Astrocyte (in vitro differentiated cells and primary cell): ENCODE data around the gene CREB3L1. TPM values are rescaled to one million over a fixed set of nuclear protein-coding genes. Genes with fewer than 3 reads are reported as not detected.

ENCODE experiments used
- DNase-seq: peaks from one replicate; pipeline ENCODE4 v3.0.0-alpha.2; 2010; ENCODE audit warnings: low read depth
- FAIRE-seq: peaks from 2 replicates; lab custom pipeline; 2011; peaks lifted over from hg19 to GRCh38; lab: Jason Lieb, UNC
- H2AFZ ChIP-seq: 2 replicates; pipeline ENCODE4 v1.6.0; 2012; ENCODE audit warnings: low read depth, low read length, inconsistent platforms
- H3K27ac ChIP-seq: 2 replicates; pipeline ENCODE4 v1.5.1; 2011; ENCODE audit warnings: low read depth, low read length, inconsistent platforms
- H3K27me3 ChIP-seq: 2 replicates; pipeline ENCODE4 v1.6.0; 2011; ENCODE audit warnings: low read length, inconsistent platforms; ENCODE audit not compliant: insufficient read depth
- H3K36me3 ChIP-seq: 2 replicates; pipeline ENCODE4 v1.5.1; 2011; ENCODE audit warnings: low read length, inconsistent platforms; ENCODE audit not compliant: insufficient read depth
- H3K4me1 ChIP-seq: 2 replicates; pipeline ENCODE4 v1.5.1; 2011; ENCODE audit warnings: low read length, inconsistent platforms; ENCODE audit not compliant: insufficient read depth
- H3K4me2 ChIP-seq: 2 replicates; pipeline ENCODE4 v1.6.0; 2012; ENCODE audit warnings: low read length, inconsistent platforms
- H3K4me3 ChIP-seq: 2 replicates; pipeline ENCODE4 v1.5.1; 2011; ENCODE audit warnings: low read depth, mild to moderate bottlenecking, low read length, inconsistent platforms; ENCODE audit not compliant: insufficient read depth
- H3K79me2 ChIP-seq: 2 replicates; pipeline ENCODE4 v1.6.0; 2012; ENCODE audit warnings: mild to moderate bottlenecking, low read length, inconsistent platforms; ENCODE audit not compliant: insufficient read depth
- H3K9ac ChIP-seq: 2 replicates; pipeline ENCODE4 v1.6.0; 2012; ENCODE audit warnings: mild to moderate bottlenecking, low read length, inconsistent platforms
- H3K9me3 ChIP-seq: 2 replicates; pipeline ENCODE4 v1.5.1; 2012; ENCODE audit warnings: low read depth, mild to moderate bottlenecking, low read length, inconsistent platforms; ENCODE audit not compliant: insufficient read depth
- H4K20me1 ChIP-seq: 2 replicates; pipeline ENCODE4 v1.6.0; 2012; ENCODE audit warnings: low read length, inconsistent platforms; ENCODE audit not compliant: insufficient read depth
- H3K27ac Mint-ChIP-seq: one replicate; pipeline ENCODE4 v1.8.0; 2021; ENCODE audit warnings: mild to moderate bottlenecking, mixed read lengths; ENCODE audit not compliant: unreplicated experiment
- H3K27me3 Mint-ChIP-seq: one replicate; pipeline ENCODE4 v1.8.0; 2021; ENCODE audit warnings: low read depth, mixed read lengths; ENCODE audit not compliant: unreplicated experiment
- H3K36me3 Mint-ChIP-seq: one replicate; pipeline ENCODE4 v1.8.0; 2021; ENCODE audit warnings: low read depth, mixed read lengths; ENCODE audit not compliant: unreplicated experiment
- H3K4me1 Mint-ChIP-seq: one replicate; pipeline ENCODE4 v1.8.0; 2021; ENCODE audit warnings: low read depth, mixed read lengths; ENCODE audit not compliant: unreplicated experiment
- H3K4me3 Mint-ChIP-seq: one replicate; pipeline ENCODE4 v1.8.0; 2021; ENCODE audit warnings: mild to moderate bottlenecking, moderate library complexity, mixed read lengths; ENCODE audit not compliant: unreplicated experiment
- H3K9me3 Mint-ChIP-seq: one replicate; pipeline ENCODE4 v1.8.0; 2021; ENCODE audit warnings: mild to moderate bottlenecking, mixed read lengths; ENCODE audit not compliant: unreplicated experiment
- EZH2 ChIP-seq: IDR thresholded peaks from 2 replicates; pipeline ENCODE4 v1.6.1; 2012; ENCODE audit warnings: mild to moderate bottlenecking, low read length, inconsistent platforms; ENCODE audit not compliant: insufficient read depth
- total RNA-seq: library from RNA; stranded (reverse); gene quantifications from 2 replicates; pipeline ENCODE4 v1.2.1, GENCODE V29; 2021
- TF ChIP-seq, protein P1 (sequence below): IDR thresholded peaks from 2 replicates; pipeline ENCODE4 v1.5.1; 2011; ENCODE audit warnings: low read depth, mild to moderate bottlenecking, inconsistent platforms, low read length, moderate library complexity; ENCODE audit not compliant: insufficient read depth

Gene CREB3L1
- total RNA-seq, 1 donor from 2014 or later = 324 TPM

DNA sequence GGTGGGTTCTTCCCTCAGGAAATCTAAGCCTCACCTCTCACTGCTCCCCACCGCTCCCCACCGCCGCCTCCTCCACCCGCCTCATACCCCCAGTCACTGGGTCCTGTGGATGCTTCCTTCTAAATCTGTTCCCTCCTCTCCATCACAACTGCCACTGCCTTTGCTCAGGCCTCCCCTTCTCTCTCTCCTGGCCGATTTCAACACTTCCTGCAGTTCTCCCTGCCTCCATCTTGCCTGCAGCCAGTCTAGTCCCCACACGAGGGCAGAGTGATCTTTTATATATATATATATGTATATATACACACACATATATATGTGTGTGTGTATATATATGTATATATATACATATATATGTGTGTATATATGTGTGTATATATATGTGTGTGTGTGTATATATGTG lies 27.8 kb downstream of the CREB3L1 start:
- no peak overlapping the region for H3K4me3 ChIP-seq
- peaks cover 57% of the 10 kb centered on the region for H4K20me1 ChIP-seq
- no peak overlapping the region for H3K4me2 ChIP-seq
- no peak overlapping the region for H2AFZ ChIP-seq
- peaks cover 45% of the 10 kb centered on the region for H3K79me2 ChIP-seq
- peak overlapping the region; percentile 70 for H3K27ac Mint-ChIP-seq
- H3K4me3 Mint-ChIP-seq = no peak overlapping the region
- FAIRE-seq (no peak), DNase-seq (no peak)
- no peaks in the 10 kb centered on the region for H3K27me3 ChIP-seq
- H3K36me3 Mint-ChIP-seq = peaks cover 12% of the 10 kb centered on the region
- H3K9ac ChIP-seq = no peak overlapping the region
- H3K4me1 Mint-ChIP-seq = peaks cover 31% of the 10 kb centered on the region
- no peaks in the 10 kb centered on the region for H3K27me3 Mint-ChIP-seq
- H3K9me3 Mint-ChIP-seq = no peaks in the 10 kb centered on the region
- H3K27ac ChIP-seq = no peak overlapping the region
- H3K4me1 ChIP-seq = peaks cover 9% of the 10 kb centered on the region
- no peaks in the 10 kb centered on the region for H3K9me3 ChIP-seq
- TF ChIP-seq EZH2 = no peak
- TF ChIP-seq, protein P1, sequence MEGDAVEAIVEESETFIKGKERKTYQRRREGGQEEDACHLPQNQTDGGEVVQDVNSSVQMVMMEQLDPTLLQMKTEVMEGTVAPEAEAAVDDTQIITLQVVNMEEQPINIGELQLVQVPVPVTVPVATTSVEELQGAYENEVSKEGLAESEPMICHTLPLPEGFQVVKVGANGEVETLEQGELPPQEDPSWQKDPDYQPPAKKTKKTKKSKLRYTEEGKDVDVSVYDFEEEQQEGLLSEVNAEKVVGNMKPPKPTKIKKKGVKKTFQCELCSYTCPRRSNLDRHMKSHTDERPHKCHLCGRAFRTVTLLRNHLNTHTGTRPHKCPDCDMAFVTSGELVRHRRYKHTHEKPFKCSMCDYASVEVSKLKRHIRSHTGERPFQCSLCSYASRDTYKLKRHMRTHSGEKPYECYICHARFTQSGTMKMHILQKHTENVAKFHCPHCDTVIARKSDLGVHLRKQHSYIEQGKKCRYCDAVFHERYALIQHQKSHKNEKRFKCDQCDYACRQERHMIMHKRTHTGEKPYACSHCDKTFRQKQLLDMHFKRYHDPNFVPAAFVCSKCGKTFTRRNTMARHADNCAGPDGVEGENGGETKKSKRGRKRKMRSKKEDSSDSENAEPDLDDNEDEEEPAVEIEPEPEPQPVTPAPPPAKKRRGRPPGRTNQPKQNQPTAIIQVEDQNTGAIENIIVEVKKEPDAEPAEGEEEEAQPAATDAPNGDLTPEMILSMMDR = no peak
- H3K36me3 ChIP-seq = peaks cover 8% of the 10 kb centered on the region

DNA sequence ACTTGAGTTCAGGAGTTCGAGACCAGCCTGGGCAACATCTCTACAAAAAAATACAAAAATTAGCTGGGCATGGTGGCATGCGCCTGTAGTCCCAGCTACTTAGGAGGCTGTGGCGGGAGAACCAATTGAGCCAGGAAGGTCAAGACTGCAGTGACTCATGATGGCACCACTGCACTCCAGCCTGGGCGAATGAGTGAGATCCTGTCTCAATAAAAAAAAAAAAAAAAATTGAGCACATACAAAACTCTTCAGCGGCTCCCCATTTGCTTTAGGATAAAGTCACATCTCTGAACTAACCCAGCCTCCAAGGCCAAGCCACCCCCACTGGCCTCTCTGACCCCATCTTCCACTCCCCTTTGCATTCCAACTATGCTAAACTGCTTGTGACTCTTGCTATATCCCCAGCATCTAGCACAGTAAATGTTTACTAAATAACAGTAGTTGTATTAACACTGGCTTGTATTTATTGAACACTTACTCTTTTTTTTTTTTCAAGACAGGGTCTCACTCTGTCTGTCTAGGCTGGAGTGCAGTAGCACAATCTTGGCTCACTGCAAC lies 28.9 kb downstream of the CREB3L1 start:
- H3K4me1 Mint-ChIP-seq = peaks cover 36% of the 10 kb centered on the region
- peak overlapping the region; percentile 38 for H3K27ac Mint-ChIP-seq
- Histone ChIP-seq H3K4me3 (no peak overlapping the region), H3K27ac (no peak overlapping the region), H3K27me3 (no peaks in the 10 kb centered on the region), H3K9ac (no peak overlapping the region), H3K4me2 (no peak overlapping the region), H2AFZ (no peak overlapping the region), H3K36me3 (peaks cover 12% of the 10 kb centered on the region), H3K4me1 (peaks cover 9% of the 10 kb centered on the region), H3K9me3 (no peaks in the 10 kb centered on the region), H4K20me1 (peaks cover 63% of the 10 kb centered on the region), H3K79me2 (peaks cover 40% of the 10 kb centered on the region)
- no peak for DNase-seq
- H3K4me3 Mint-ChIP-seq = no peak overlapping the region
- H3K9me3 Mint-ChIP-seq = no peaks in the 10 kb centered on the region
- TF ChIP-seq, protein P1 = no peak
- no peak for TF ChIP-seq EZH2
- no peaks in the 10 kb centered on the region for H3K27me3 Mint-ChIP-seq
- peaks cover 18% of the 10 kb centered on the region for H3K36me3 Mint-ChIP-seq
- no peak for FAIRE-seq

DNA sequence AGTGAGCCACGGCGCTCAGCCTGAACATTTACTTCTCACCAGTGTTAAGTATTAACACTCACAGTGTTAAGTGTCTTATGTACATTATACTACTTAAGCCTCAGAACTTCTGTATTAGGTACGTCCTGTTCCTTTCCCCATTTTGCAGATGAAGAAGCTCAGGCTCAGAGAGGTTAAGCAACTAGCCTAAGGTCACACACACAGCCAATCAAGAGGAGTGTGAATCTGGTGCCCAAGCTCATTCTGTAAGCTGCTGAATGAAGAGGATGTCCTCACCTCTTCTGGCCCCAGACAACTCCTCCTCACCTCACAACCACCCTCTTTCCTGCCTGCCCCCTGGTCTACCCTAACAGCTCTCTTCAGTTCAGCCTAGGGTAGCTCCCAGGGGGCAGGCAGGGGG lies 29.9 kb downstream of the CREB3L1 start:
- H3K27ac Mint-ChIP-seq = peak overlapping the region; percentile 47
- Histone ChIP-seq H3K79me2 (peaks cover 36% of the 10 kb centered on the region), H4K20me1 (peaks cover 69% of the 10 kb centered on the region), H2AFZ (no peak overlapping the region), H3K27me3 (no peaks in the 10 kb centered on the region), H3K36me3 (peaks cover 16% of the 10 kb centered on the region), H3K9ac (no peak overlapping the region), H3K9me3 (no peaks in the 10 kb centered on the region), H3K27ac (no peak overlapping the region), H3K4me1 (peaks cover 9% of the 10 kb centered on the region), H3K4me2 (no peak overlapping the region), H3K4me3 (no peak overlapping the region)
- H3K27me3 Mint-ChIP-seq = no peaks in the 10 kb centered on the region
- H3K4me1 Mint-ChIP-seq = peaks cover 36% of the 10 kb centered on the region
- no peaks in the 10 kb centered on the region for H3K9me3 Mint-ChIP-seq
- no peak for FAIRE-seq
- H3K4me3 Mint-ChIP-seq = no peak overlapping the region
- TF ChIP-seq EZH2 = no peak
- TF ChIP-seq, protein P1 = no peak
- peaks cover 23% of the 10 kb centered on the region for H3K36me3 Mint-ChIP-seq
- no peak for DNase-seq
